NCI-H345 (cell line): ENCODE data around the gene TLCD3A.
A peak's percentile ranks its signal among the peaks of the same experiment; 100 is the strongest.
"Not testable (repeated sequence)": the region's sequence is repeated elsewhere in the genome, so short reads cannot be mapped to it uniquely, and the experiment has no call there.

ENCODE experiments used
- DNase-seq: peaks from one replicate; lab custom pipeline; 2025; lab: John Stamatoyannopoulos, UW

Gene TLCD3A

GRCh38 chr17:749359-749758 lies 17.0 kb downstream of the TLCD3A start:
- DNase-seq: not testable (repeated sequence)

DNA sequence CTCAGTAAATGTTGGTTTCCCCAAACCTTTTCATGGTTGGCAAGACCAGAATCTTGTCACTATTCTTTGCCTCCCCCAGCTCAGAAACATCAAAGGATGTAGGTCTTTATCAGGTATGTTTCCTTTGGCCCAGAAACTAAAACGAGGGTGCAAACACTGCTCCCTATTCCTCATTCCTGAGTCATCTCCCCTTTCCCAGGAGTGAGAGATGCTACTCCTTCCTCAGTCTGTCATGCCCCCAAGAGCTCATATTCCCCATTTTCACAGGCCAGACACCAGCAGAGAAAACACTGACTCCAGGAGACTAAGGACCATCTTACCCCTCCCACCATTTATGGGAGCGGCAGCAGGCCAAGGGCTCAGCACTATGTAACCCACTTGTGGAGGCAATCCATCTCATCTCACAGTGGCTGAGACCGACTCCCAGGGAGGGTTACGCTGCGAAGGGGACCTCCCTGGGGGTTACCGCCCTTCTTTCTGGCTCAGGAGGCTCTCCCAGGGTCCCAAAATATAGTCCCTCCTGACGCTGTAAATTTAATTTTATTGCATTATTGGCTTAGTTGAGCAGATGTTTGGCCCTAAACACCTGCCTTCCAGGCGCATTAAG lies 18.1 kb downstream of the TLCD3A start:
- no peak for DNase-seq

DNA sequence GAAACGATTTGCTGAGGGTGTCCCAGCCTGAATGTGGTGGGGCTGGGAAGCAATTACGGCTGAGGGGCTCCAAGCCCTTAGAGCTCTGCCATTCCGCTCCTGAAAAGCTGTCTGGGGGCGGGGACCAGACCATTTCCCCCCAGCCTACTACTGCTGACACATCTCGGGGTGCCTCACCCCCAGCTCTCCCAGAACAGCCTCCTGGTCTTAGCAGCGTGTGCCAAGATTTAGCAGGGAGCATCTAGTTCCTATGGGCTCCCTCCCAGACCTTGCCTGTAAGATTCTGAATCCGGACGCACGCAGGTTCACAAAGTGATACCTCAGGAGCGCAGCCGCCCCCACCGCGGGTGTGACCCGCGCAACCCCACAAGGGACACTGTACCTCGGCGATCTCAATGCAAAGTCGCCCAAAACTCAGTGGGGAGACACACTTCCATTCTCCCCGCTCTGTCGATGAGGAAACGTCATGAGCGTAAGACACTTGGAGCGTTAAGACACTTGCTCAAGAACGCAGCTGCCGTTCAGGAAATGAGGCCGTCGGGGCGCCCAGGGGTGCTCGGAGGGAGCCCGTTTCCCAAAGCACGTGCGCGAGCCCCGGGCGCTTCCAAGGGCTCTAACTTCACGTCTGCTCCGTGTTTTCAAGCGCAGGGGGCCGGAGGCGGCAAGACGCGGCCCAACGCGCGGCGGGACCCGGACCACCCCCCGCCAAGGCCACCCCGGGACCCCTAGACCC lies 19.0 kb downstream of the TLCD3A start:
- DNase-seq: no peak

DNA sequence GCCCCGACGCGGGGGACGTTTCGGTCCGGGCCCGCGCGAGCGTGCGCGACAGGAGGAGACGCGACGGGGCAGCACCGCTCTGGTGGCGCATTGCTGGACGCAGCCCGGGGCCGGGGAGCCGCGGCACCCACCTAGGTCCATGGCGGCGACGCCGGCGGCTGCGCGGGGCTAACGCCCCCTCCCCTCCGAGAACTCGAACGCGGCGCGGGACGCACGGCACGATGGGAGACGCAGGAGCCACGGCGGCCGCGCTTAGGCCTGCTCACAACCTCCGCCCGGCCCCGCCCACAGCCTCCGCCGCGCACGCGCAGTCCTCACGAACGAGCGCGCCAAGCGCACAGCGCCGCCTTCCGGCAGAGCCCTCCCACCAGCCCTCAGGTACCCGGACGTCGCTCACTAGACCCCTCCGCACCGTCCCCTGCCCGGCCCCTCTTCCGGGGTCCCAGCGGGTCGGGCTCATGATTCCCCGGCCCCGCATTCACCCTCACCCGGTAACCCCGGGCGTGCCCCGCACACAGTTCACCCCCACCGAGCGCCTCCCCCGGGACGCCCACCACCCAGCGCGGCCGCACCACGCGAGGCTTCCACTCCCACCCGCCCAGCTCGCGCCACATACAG lies 19.7 kb downstream of the TLCD3A start, which contains the start of gene GEMIN4:
Gene GEMIN4 (minus strand): TSS at position 263 of the 618 bp plus-strand sequence. CDS start 122 bp downstream, at position 141.
- DNase-seq: peak; percentile 86

DNA sequence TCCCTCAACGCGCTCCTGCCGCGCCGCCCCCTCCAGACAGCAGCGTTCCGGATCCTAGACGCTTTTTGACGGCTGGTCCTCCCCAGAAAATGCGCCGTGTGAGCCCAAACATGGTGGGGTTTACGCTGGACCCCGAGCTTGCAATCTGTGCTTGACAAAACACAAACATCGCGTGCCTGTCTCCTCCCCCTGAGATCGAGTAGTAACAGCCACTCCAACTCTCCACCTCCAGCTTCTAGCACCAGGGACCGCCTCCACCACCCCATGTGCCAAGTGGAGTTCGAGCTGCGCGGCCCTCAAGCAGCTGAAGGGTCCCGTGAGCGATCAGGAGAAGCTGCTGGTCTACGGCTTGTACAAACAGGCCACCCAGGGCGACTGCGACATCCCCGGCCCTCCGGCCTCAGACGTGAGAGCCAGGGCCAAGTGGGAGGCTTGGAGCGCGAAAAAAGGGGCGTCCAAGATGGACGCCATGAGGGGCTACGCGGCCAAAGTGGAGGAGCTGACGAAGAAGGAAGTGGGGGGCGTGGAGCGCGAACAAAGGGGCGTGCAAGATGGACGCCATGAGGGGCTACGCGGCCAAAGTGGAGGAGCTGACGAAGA lies 20.3 kb downstream of the TLCD3A start:
- peak; percentile 51 for DNase-seq

GRCh38 chr17:753418-753817 lies 21.0 kb downstream of the TLCD3A start:
- no peak for DNase-seq

DNA sequence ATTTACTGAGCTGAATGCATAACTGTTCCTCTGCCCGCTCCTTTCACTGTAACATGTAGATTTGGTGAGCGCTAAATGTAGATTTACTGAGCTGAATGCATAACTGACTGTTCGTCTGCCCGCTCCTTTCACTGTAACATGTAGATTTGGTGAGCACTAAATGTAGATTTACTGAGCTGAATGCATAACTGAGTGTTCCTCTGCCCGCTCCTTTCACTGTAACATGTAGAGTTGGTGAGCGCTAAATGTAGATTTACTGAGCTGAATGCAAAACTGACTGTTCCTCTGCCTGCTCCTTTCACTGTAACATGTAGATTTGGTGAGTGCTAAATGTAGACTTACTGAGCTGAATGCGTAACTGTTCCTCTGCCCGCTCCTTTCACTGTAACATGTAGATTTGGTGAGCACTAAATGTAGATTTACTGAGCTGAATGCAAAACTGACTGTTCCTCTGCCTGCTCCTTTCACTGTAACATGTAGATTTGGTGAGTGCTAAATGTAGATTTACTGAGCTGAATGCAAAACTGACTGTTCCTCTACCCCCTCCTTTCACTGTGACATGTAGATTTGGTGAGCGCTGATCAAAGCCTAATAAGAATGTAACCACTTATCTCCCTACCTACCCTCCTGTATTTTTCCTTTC lies 23.0 kb downstream of the TLCD3A start:
- DNase-seq: not testable (repeated sequence)

- not testable (repeated sequence) for DNase-seq
Observed at GRCh38 chr17:756010-756567, 23.7 kb downstream of the TLCD3A start.

GRCh38 chr17:759964-760363 lies 27.6 kb downstream of the TLCD3A start:
- DNase-seq: no peak

DNA sequence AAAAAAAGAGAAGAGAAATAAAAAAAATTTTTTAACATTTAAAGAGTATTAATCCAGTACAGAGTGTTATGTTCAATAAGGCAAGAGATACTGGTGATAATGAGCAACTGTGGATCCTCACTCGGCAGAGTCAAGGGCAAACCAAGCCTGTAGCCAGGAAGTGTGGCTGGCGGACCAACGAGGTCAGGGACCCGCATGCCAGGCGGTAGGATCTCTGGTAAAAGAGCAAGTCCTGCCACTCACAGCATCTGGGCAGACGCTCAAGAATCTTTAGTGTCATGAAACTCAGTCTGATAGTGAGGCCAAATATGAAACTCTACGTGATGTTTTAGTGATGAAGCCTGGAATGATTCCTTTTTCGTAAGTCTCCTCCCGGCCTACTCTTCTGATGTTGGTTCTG lies 28.0 kb downstream of the TLCD3A start:
- no peak for DNase-seq

GRCh38 chr17:767076-767475 lies 34.7 kb downstream of the TLCD3A start:
- no peak for DNase-seq

GRCh38 chr17:773016-773415 lies 40.6 kb downstream of the TLCD3A start:
- no peak for DNase-seq

GRCh38 chr17:773467-774312 lies 41.3 kb downstream of the TLCD3A start:
- DNase-seq: no peak

DNA sequence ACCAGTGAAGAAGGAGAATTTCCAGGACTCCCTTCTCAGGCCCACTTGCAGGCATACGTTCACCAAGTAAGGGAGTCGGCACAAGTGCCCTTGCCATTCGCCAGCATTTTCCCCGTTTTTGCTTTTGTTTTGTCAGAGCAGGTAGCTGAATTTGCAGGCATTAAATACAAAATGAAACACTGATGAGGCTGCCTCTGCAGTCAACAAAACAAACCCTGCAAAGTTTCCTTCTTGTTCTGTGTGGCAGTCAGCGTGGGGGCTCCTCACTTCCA lies 41.9 kb downstream of the TLCD3A start:
- DNase-seq: no peak

DNA sequence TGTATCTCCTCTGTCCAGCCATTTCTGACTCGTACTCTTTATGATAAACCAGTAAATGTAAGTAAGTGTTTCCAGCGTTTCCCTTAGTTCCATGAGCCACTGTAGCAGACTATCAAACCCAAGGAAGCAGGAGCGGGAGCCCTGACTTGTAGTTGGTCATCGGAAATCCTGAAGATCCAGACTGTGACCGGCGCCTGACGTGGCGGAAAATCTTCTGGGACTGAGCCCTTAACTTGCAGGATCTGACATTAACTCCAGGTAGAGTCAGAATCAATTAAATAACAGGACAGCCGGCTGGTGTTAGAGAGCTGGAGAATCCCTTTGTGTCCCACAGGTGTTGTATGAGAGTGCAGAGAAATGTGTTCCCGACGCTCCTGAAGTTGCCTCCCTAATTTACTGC lies 45.7 kb downstream of the TLCD3A start:
- no peak for DNase-seq

DNA sequence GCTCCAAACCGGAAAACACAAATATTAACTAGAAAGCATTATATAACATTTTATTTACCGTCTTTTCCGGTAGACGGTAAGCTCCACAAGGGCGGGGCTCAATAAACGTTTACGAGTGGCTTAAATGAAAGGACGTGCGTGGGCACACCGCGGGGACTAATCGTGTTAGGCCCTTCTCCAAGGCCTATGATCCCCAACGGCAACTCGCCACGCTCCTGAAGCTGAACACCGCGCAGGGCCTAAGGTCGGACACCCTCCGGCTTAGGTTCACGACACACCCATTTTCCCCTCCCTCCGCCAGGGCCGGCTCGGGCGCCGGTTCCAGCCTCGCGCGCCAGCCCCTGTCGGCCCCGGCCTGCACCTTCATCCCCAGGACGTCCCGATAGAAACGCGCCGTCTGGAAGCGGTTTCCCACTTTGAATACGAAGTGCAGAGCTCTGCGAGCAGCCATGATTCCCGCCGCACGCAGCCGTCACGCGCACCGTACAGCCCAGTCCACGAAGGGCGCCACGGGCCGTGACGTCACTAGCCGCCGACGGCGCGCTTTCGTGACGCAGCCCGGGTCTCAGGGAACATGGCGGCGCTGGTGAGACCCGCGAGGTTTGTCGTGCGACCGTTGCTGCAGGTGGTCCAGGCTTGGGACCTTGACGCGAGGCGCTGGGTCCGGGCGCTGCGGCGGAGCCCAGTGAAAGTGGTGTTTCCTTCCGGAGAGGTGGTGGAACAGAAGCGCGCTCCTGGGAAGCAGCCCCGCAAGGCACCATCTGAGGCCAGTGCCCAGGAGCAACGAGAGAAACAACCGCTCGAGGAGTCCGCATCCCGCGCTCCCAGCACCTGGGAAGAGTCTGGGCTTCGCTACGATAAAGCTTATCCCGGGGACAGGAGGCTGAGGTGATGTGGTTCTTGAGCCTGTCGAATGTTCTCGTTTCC lies 49.7 kb downstream of the TLCD3A start, which contains the start of the genes GLOD4 and MRM3:
Gene GLOD4 (minus strand): TSS at position 476 of the 927 bp plus-strand sequence. CDS start 25 bp downstream, at position 451.
Gene MRM3 (plus strand): TSS at position 549 of the 927 bp plus-strand sequence. CDS start 26 bp downstream, at position 575.
- peak; percentile 83 for DNase-seq

DNA sequence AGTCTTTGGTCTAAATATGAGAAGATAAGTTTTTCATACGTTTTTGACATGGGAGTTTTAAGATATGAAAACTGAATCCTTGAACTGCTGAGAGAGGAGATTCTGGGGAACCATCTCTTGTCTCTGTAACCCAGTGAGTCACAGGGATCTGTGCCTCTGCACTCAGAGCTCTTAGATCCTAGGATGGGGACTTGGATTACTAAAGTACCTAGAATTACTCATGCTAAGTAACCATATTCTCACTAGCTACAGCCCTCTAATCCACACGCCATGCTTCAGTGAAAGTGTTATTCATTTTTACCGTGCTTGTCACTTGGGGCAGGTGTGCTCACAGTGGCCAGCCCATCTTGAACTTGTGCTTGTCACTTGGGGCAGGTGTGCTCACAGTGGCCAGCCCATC lies 51.7 kb downstream of the TLCD3A start:
- no peak for DNase-seq

DNA sequence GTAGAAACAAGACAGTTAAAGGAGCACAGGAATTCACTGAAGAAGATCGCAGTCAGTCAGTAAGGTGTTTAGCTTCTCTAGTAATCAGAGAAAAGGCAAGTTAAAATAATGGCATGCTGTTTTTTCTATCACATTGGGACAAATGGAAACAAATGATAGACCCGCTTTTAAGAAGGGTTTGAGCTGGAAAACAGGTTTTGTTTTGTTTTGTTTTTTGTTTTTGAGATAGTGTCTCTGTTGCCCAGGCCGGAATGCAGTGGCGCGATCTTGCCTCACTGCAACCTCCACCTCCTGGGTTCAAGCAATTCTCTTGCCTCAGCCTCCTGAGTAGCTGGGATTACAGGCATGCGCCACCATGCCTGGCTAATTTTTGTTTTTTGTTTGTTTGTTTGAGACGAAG lies 53.5 kb downstream of the TLCD3A start:
- not testable (repeated sequence) for DNase-seq

GRCh38 chr17:787641-788221 lies 55.3 kb downstream of the TLCD3A start:
- DNase-seq: no peak

GRCh38 chr17:788551-788950 lies 56.2 kb downstream of the TLCD3A start:
- DNase-seq: no peak
